Natural killer cell treated with Interleukin-12 subunit alpha and Interleukin-12 subunit beta and Interleukin-15 and Interleukin-18, amount 100 ng/mL, for 72 hours (primary cell): ENCODE measurements around the gene CACNA2D3. TPM values are rescaled to one million over a fixed set of nuclear protein-coding genes. Genes with fewer than 3 reads are reported as not detected.

Experiments
- ATAC-seq, 2 donors: fragments of 150-1000 bp; cut with Tn5 transposase in 1 of 2; sonication (Bioruptor Pico), chemical (Tn5 transposase) in 1 of 2; 2 replicates each; pipeline ENCODE4 v1.10.0; 2021
- DNase-seq: peaks from one replicate; pipeline ENCODE4 v3.0.0; 2022; ENCODE audit warnings: low spot score
- H3K27ac Mint-ChIP-seq, 2 donors: 1 replicate in 1 of 2; 2 replicates in 1 of 2; pipeline ENCODE4 v1.8.0; 2022; ENCODE audit warnings: mixed read lengths in 2 of 2, mild to moderate bottlenecking in 1 of 2, moderate library complexity in 1 of 2
- H3K27me3 Mint-ChIP-seq, 2 donors: 1 replicate in 1 of 2; 2 replicates in 1 of 2; pipeline ENCODE4 v1.8.0; 2022; ENCODE audit warnings: mixed read lengths in 2 of 2
- H3K36me3 Mint-ChIP-seq: one replicate; pipeline ENCODE4 v1.8.0; 2022; ENCODE audit warnings: mixed read lengths
- H3K4me1 Mint-ChIP-seq, 2 donors: 1 replicate in 1 of 2; 2 replicates in 1 of 2; pipeline ENCODE4 v1.8.0; 2022; ENCODE audit warnings: low read depth in 2 of 2, mixed read lengths in 2 of 2, mild to moderate bottlenecking in 1 of 2
- H3K4me3 Mint-ChIP-seq: one replicate; pipeline ENCODE4 v1.8.0; 2022; ENCODE audit warnings: mixed read lengths
- H3K9me3 Mint-ChIP-seq: 2 replicates; pipeline ENCODE4 v1.8.0; 2022; ENCODE audit warnings: mixed read lengths
- total RNA-seq, 2 donors: library from RNA; stranded (reverse); gene quantifications; one replicate each; pipeline ENCODE4 v1.2.3, GENCODE V29; 2022

Gene CACNA2D3
- total RNA-seq, 2 donors from 2014 or later = not detected

GRCh38 chr3:54169524-54169923, 47.2 kb downstream of the CACNA2D3 start:
- Mint-ChIP-seq H3K27ac (no peak overlapping the region), H3K4me1 (no peaks in the 10 kb centered on the region), H3K27me3 (peaks cover 0 to 6% of the 10 kb centered on the region in 2 donors), H3K4me3 (no peak overlapping the region), H3K36me3 (no peaks in the 10 kb centered on the region), H3K9me3 (peaks cover 3% of the 10 kb centered on the region)
- DNase-seq (no peak), ATAC-seq (no peak)

DNA sequence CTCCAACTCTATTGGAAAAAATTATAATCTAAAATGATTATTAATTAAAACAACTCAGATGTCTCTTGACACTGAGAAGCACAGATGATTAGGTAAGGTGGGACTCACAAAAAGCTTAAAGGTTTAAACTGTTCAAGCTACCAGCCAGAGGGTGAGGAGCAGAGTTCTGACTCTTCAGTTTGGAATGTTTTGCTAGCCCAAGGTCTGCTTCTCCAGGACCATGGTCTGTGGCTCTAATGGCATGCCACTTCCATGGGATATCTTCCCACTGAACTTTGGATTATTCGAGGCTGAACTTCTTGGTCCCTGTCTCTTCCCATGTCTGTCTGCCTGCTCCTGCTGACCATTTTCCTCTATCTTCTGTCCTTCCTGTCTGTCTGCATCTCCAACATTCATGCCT, 49.2 kb downstream of the CACNA2D3 start:
- H3K4me1 Mint-ChIP-seq = no peaks in the 10 kb centered on the region
- ATAC-seq (no peak), DNase-seq (no peak)
- H3K36me3 Mint-ChIP-seq = no peaks in the 10 kb centered on the region
- H3K27ac Mint-ChIP-seq = no peak overlapping the region
- H3K9me3 Mint-ChIP-seq = peaks cover 3% of the 10 kb centered on the region
- H3K27me3 Mint-ChIP-seq = peaks cover 0 to 6% of the 10 kb centered on the region in 2 donors
- H3K4me3 Mint-ChIP-seq = no peak overlapping the region

DNA sequence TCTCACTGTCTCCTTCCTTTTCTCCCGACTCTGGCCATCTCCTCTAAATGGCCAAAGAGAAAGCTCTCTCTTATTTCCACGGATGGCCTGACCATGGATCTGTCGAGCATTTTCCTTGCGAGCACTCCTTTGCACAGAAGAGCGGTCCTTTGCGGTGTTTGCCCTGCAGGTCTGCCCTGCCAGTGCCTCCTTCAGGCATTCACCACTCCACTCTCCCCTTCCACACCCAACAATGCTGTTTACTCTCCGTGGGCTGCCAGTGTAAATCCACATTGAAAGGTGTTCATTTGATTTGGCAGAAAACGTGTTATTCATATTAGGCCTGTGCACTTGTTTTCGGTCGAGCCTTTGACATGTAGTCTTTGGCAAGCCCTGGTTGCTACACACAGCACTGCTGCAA, 49.6 kb downstream of the CACNA2D3 start:
- Mint-ChIP-seq H3K36me3 (no peaks in the 10 kb centered on the region), H3K27me3 (peaks cover 0 to 6% of the 10 kb centered on the region in 2 donors), H3K4me1 (no peaks in the 10 kb centered on the region), H3K4me3 (no peak overlapping the region), H3K9me3 (peaks cover 3% of the 10 kb centered on the region), H3K27ac (no peak overlapping the region)
- no peak for DNase-seq
- no peak for ATAC-seq

DNA sequence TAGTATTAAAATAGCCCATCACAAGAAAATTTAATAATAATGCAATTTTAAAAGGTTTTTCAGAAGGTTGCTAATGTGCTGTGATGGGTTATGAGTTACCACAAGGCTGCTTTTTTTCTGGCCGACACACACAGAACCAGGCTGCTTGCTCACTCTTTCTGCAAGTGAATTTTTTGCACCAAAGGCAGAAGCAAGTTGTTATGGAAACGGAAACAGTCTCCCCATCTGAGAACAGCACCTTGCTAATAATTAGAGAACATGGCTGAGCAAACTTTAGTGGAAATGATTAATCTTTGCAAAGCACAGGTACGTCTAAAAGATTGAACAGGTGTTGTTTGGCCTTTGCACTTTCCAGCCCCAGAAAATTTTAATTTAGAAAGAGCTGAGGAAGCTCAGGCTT, 51.0 kb downstream of the CACNA2D3 start:
- H3K36me3 Mint-ChIP-seq = no peaks in the 10 kb centered on the region
- H3K4me3 Mint-ChIP-seq = no peak overlapping the region
- DNase-seq (no peak), ATAC-seq (no peak)
- peaks cover 3% of the 10 kb centered on the region for H3K9me3 Mint-ChIP-seq
- H3K27ac Mint-ChIP-seq = no peak overlapping the region
- no peaks in the 10 kb centered on the region for H3K4me1 Mint-ChIP-seq
- peaks cover 0 to 6% of the 10 kb centered on the region in 2 donors for H3K27me3 Mint-ChIP-seq

- Mint-ChIP-seq H3K27me3 (peaks cover 3 to 6% of the 10 kb centered on the region in 2 donors), H3K4me3 (no peak overlapping the region), H3K36me3 (no peaks in the 10 kb centered on the region), H3K27ac (no peak overlapping the region), H3K9me3 (no peaks in the 10 kb centered on the region), H3K4me1 (no peaks in the 10 kb centered on the region)
- ATAC-seq (no peak), DNase-seq (no peak)
These were observed 53.8 kb downstream of the CACNA2D3 start for GRCh38 chr3:54176106-54176505.

- Mint-ChIP-seq H3K27me3 (peaks cover 0 to 3% of the 10 kb centered on the region in 2 donors), H3K9me3 (no peaks in the 10 kb centered on the region), H3K4me1 (no peaks in the 10 kb centered on the region), H3K27ac (no peak overlapping the region), H3K36me3 (no peaks in the 10 kb centered on the region), H3K4me3 (no peak overlapping the region)
- no peak for DNase-seq
- no peak for ATAC-seq
These were observed 55.5 kb downstream of the CACNA2D3 start for GRCh38 chr3:54177816-54178215.

GRCh38 chr3:54178376-54178775, 56.0 kb downstream of the CACNA2D3 start:
- ATAC-seq = no peak
- Mint-ChIP-seq H3K9me3 (no peaks in the 10 kb centered on the region), H3K27me3 (peaks cover 0 to 3% of the 10 kb centered on the region in 2 donors), H3K27ac (no peak overlapping the region), H3K36me3 (no peaks in the 10 kb centered on the region), H3K4me1 (no peaks in the 10 kb centered on the region), H3K4me3 (no peak overlapping the region)
- DNase-seq = no peak

DNA sequence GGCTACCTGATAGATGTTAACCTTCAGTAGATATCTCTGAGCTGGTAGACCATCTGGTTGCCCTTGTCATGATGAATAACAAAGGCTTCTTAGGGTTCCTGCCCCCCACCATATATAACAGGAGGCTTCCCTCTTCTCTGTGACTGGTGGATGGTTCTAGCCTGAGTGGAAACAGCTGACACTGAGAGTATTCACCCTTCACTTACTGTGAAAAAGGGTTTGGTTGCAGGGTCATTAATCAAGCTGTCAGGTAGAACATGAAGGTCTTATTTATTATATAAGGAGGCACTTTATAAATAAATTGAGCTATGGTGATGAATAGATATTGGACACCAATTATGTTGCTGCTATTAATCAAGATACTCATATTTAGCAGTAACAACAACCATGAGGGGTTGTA, 58.6 kb downstream of the CACNA2D3 start:
- no peak for ATAC-seq
- Mint-ChIP-seq H3K4me1 (no peaks in the 10 kb centered on the region), H3K27me3 (peaks cover 0 to 3% of the 10 kb centered on the region in 2 donors), H3K36me3 (no peaks in the 10 kb centered on the region), H3K27ac (no peak overlapping the region), H3K9me3 (peaks cover 2% of the 10 kb centered on the region), H3K4me3 (no peak overlapping the region)
- DNase-seq = no peak

- Mint-ChIP-seq H3K27me3 (peaks cover 0 to 3% of the 10 kb centered on the region in 2 donors), H3K4me1 (no peaks in the 10 kb centered on the region), H3K4me3 (no peak overlapping the region), H3K27ac (no peak overlapping the region), H3K9me3 (peaks cover 4% of the 10 kb centered on the region), H3K36me3 (no peaks in the 10 kb centered on the region)
- DNase-seq (no peak), ATAC-seq (no peak)
These were observed 59.9 kb downstream of the CACNA2D3 start for GRCh38 chr3:54182242-54182641.

- Mint-ChIP-seq H3K9me3 (peaks cover 7% of the 10 kb centered on the region), H3K4me1 (no peaks in the 10 kb centered on the region), H3K36me3 (no peaks in the 10 kb centered on the region), H3K27ac (no peak overlapping the region), H3K4me3 (no peak overlapping the region), H3K27me3 (no peaks in the 10 kb centered on the region)
- DNase-seq = no peak
- no peak for ATAC-seq
These were observed 63.4 kb downstream of the CACNA2D3 start for GRCh38 chr3:54185740-54186139.

DNA sequence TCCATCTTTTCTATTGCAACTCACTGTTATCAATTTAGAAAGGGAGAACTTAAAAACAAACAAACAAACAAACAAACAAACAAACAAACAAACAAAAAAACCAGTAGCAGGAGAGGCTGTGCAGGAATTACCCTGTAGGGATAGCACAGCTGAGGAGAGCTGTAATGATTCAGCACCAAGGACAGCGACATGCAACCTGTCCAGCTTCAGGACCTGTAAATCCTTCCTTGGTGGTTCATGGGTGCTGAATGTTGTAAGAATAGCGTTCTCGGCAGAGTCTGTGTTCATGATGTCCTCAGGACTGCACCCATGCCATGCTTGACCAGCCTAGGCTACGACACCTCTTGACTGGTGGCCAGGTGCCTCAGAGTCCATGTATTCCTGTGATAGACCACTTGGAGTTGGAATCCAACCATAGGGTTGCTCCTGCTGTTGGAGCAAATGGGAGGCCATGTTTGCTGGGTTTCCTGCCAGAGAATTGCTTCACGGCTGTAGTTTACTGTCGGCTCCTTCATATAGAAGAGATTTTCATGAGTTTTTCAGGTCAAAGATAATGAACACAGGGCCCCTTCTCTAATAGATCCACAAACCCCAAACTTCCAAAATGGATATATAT, 65.9 kb downstream of the CACNA2D3 start:
- peaks cover 7% of the 10 kb centered on the region for H3K9me3 Mint-ChIP-seq
- no peaks in the 10 kb centered on the region for H3K4me1 Mint-ChIP-seq
- H3K36me3 Mint-ChIP-seq = no peaks in the 10 kb centered on the region
- no peak overlapping the region for H3K4me3 Mint-ChIP-seq
- H3K27me3 Mint-ChIP-seq = no peaks in the 10 kb centered on the region
- ATAC-seq (no peak), DNase-seq (no peak)
- no peak overlapping the region for H3K27ac Mint-ChIP-seq

GRCh38 chr3:54191220-54191619, 68.9 kb downstream of the CACNA2D3 start:
- peaks cover 10% of the 10 kb centered on the region for H3K9me3 Mint-ChIP-seq
- DNase-seq = no peak
- H3K36me3 Mint-ChIP-seq = no peaks in the 10 kb centered on the region
- no peaks in the 10 kb centered on the region for H3K27me3 Mint-ChIP-seq
- no peak overlapping the region for H3K27ac Mint-ChIP-seq
- no peaks in the 10 kb centered on the region for H3K4me1 Mint-ChIP-seq
- no peak overlapping the region for H3K4me3 Mint-ChIP-seq
- no peak for ATAC-seq

DNA sequence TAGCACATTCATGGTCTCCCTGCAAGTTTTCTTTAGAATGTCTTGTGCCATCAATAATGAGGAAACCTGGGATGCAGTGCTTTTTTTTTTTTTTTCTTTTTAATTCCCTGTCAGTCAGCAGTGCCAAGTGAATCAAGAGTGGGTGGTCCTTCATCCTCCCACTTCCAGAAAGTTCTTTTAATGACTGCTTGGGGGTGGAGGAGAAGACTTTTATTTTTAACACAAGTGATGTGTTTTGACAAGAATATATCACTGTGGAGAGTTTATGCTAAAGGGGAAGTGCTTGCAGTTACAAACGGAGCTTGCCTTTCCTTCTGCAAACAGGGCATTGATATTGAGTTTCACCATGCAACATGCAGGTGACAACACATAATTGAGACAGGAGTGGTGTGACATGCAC, 69.7 kb downstream of the CACNA2D3 start:
- H3K36me3 Mint-ChIP-seq = no peaks in the 10 kb centered on the region
- H3K27ac Mint-ChIP-seq = no peak overlapping the region
- H3K27me3 Mint-ChIP-seq = no peaks in the 10 kb centered on the region
- H3K9me3 Mint-ChIP-seq = peaks cover 10% of the 10 kb centered on the region
- no peak for DNase-seq
- H3K4me3 Mint-ChIP-seq = no peak overlapping the region
- H3K4me1 Mint-ChIP-seq = no peaks in the 10 kb centered on the region
- no peak for ATAC-seq

GRCh38 chr3:54193093-54193492, 70.7 kb downstream of the CACNA2D3 start:
- no peak overlapping the region for H3K4me3 Mint-ChIP-seq
- no peak for DNase-seq
- peaks cover 7% of the 10 kb centered on the region for H3K9me3 Mint-ChIP-seq
- peaks cover 0 to 8% of the 10 kb centered on the region in 2 donors for H3K27me3 Mint-ChIP-seq
- no peaks in the 10 kb centered on the region for H3K36me3 Mint-ChIP-seq
- H3K4me1 Mint-ChIP-seq = no peaks in the 10 kb centered on the region
- ATAC-seq = no peak
- H3K27ac Mint-ChIP-seq = no peak overlapping the region

- peaks cover 0 to 8% of the 10 kb centered on the region in 2 donors for H3K27me3 Mint-ChIP-seq
- H3K9me3 Mint-ChIP-seq = peaks cover 7% of the 10 kb centered on the region
- no peak overlapping the region for H3K4me3 Mint-ChIP-seq
- H3K36me3 Mint-ChIP-seq = no peaks in the 10 kb centered on the region
- no peak for ATAC-seq
- no peak overlapping the region for H3K27ac Mint-ChIP-seq
- H3K4me1 Mint-ChIP-seq = no peaks in the 10 kb centered on the region
- DNase-seq = no peak
These were observed 74.1 kb downstream of the CACNA2D3 start for GRCh38 chr3:54196360-54196991.
